GM04503 (cell line): Measurements from ENCODE around the gene MXD1.
A peak's percentile ranks its signal among the peaks of the same experiment; 100 is the strongest.
"Not testable (repeated sequence)": the region's sequence is repeated elsewhere in the genome, so short reads cannot be mapped to it uniquely, and the experiment has no call there.

ENCODE experiments used
- DNase-seq: peaks from one replicate; pipeline ENCODE4 v3.0.0-alpha.2; 2012; ENCODE audit warnings: low read depth

The MXD1 gene

GRCh38 chr2:69933839-69934613 lies 19.1 kb downstream of the MXD1 start:
- no peak for DNase-seq

DNA sequence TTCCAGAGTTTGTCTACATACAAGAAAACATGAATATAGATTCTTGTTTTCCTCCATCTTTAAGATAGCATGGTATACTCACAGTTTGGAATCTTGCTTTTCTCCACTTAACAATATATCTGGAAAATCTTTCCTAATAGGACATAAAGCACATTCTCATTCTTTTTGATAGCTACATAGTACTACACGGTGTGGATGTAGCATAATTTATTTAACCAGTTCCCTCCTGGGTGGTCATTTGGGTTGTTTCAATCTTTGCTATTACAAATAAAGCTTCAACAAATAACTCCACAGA lies 19.7 kb downstream of the MXD1 start:
- DNase-seq = no peak

- DNase-seq = no peak
Observed at GRCh38 chr2:69935011-69935410, 20.1 kb downstream of the MXD1 start.

GRCh38 chr2:69936906-69937305 lies 22.0 kb downstream of the MXD1 start:
- no peak for DNase-seq

DNA sequence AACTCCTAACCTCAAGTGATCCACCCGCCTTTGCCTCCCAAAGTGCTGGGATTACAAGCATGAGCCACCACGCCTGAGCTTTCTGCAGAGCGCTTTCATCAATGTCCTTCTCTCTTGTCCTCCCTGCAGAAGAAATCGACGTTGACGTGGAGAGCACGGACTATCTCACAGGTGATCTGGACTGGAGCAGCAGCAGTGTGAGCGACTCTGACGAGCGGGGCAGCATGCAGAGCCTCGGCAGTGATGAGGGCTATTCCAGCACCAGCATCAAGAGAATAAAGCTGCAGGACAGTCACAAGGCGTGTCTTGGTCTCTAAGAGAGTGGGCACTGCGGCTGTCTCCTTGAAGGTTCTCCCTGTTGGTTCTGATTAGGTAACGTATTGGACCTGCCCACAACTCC lies 23.1 kb downstream of the MXD1 start:
- no peak for DNase-seq

DNA sequence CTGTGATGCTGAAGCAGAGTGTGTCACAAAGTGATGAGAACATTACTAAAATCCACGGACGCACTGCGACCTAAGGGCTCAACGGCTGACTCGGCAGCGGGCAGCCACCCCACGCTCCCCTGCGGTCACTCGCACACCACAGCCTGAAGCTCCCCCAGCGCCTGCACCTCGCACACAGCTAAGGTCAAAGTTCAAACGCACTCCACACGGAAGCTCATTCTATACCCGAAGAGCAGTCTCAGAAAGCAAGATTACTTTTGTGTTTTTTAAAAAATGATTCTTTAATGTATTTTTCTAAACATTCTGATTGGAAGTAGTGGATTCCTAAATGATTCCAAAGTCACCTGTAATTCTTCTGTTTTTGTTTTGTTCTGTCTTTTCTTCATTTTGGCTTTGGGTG lies 24.8 kb downstream of the MXD1 start:
- no peak for DNase-seq

GRCh38 chr2:69940691-69941090 lies 25.8 kb downstream of the MXD1 start:
- no peak for DNase-seq

- no peak for DNase-seq
Observed at GRCh38 chr2:69943000-69943842, 28.3 kb downstream of the MXD1 start.

DNA sequence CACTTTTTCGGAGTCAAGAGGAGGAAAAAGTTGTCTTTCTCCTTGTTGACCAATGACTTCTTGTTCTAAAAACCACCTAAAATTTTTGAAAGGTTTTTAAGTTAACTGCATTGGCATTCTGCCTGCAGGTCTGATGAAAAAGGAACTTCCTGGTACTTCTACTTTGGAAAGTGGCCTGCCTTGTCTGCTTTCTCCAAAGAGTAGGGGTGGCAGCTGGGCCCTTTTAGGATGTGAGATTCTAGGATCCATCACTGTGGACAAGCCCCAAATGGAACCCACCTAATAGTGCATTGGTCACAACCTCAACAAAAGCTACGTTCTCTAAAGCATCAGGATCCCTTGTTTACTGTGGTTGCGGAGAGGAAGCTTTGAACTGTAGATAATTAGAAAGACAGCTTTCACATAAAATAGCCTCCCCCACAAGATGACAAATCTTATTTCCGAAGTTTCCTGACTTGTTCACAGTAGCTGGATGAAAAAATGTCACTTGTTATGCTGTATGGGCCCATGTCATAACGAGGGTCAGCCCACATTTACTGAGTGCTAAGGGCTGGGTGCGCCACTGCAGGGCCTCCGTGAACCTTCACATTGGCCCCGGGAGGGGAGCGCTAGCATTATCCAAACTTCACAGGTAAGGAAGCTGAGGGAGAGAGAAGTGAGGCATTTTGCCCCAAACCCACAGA lies 29.1 kb downstream of the MXD1 start:
- no peak for DNase-seq

GRCh38 chr2:69944756-69945155 lies 29.8 kb downstream of the MXD1 start:
- DNase-seq = no peak

DNA sequence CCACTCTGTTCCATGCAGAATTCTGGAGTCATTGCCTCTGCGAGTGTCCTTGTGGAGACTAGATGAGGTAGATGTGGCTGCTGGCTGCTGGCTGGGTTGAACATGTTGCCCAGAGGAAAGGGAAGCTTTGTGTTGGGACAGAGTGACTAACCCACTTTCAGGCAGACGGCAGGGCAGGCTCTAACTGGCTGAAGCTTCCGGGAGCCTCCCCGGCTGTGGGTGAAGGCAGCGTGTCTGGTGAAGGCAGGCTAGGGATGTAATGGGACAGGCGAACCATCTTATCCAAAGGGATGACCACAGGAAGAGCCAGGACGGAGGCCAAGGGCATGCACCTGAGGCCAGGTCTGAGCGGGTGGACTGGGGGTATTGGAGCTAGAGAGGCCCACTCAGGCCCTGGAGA lies 30.5 kb downstream of the MXD1 start:
- DNase-seq = no peak

DNA sequence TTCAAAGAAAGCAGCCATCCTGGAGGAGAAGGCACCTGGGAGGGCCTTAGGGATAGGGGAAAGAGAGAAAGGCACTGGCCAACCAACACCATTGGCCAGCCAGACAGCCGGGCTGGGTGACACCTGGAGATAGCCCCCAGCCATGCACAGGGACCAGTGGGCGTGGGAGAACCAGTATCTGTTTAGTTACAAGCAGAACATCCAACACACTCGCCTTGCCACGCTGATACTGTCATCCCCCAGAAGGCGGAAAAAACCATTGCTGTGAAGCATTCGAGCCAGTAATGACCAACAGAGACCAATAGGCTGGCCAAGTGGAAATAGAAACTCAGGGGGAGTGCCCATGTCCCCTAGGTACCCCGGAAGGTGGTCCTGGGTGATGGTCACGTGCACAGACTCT lies 31.0 kb downstream of the MXD1 start:
- DNase-seq = no peak

- DNase-seq = peak; percentile 42
Observed at GRCh38 chr2:69946351-69947324, 31.7 kb downstream of the MXD1 start.

DNA sequence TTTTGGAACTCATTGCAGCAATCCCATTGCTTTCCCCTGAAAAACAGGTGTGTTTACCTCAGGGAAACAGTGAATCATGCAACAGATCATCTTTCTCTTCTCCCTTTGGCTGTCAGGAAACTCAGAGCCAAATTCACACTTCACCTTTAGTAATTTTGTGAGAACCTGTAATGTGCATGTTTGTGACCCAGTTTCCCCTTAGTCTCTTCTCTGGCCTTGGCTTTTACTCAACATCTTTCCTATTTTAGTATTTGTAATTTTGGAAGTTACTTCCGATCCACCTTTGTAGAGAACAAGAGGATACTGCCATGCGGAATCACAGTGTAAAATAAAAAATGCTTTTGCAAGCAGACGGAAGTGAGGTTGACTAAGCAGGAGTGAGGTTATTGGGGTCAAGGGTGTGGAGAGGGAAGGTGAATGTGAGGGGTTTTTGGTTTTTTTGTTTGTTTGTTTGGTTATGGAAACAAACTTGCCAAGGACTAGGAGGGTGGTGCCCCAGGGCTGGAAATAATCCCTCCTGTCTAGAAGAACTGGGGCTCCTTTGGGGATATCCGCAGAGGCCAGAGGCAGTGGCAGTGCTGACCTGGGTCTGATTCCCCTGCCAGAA lies 32.5 kb downstream of the MXD1 start:
- DNase-seq = no peak

GRCh38 chr2:69948032-69948962 lies 33.4 kb downstream of the MXD1 start:
- DNase-seq = no peak

DNA sequence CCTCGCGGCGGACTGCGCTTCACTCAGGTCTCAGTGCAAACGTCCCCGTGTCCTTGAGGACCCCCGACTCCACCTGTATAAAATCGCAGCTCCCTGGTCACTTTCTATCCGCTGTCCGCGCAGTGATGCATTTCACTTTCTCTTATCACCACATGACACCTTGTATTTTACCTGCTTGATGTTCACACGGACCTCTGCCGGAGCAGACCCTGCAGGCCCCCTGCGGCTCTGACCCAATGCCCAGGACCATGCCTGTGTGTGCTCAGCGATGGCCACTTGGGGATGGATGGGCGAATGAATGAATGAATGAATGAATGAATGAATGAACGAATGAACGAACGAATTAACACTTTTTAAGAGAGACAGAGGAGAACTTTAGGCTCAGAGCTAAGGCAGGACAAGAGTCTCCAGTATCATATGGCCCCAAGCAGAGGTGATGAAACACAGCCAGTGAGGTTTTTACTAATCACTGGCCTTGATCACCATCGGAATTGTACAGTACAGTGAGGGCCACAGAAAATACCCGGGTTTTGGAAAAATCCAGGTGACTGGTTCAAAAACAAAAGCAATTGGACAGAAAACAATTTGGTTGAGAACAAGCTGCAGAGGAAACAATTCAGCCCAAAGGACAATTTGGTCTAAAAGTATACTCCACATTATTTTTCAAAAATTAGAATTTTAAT lies 34.2 kb downstream of the MXD1 start:
- DNase-seq = no peak

- DNase-seq = no peak
Observed at GRCh38 chr2:69950241-69950640, 35.3 kb downstream of the MXD1 start.

DNA sequence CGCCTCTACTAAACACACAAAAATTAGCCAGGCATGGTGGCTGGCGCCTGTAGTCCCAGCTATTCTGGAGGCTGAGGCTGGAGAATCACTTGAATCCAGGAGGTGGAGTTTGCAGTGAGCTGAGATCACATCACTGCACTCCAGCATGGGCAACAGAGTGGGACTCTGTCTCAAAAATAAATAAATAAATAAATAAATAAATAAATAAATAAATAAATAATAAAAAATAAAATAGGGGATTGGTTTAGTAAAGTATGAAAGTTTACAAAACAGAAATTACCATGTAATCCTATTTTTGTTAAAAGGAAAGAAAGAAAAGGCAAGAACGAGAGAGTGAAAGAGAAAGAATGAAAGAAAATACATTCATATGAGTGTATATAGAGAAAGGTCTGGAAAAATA lies 35.8 kb downstream of the MXD1 start:
- not testable (repeated sequence) for DNase-seq

GRCh38 chr2:69952336-69953115 lies 37.6 kb downstream of the MXD1 start:
- DNase-seq = no peak
